HG02840 (cell line): ENCODE results near the gene PPP1R9A.

Experiments used
- ATAC-seq: cut with Tn5 transposase; IDR thresholded peaks from one replicate; pipeline ENCODE4 v1.9.1; 2021; ENCODE audit warnings: mild to moderate bottlenecking, moderate library complexity, moderate number of reproducible peaks; ENCODE audit not compliant: unreplicated experiment, low FRiP score

PPP1R9A gene

GRCh38 chr7:95026018-95026417 is 118.6 kb downstream of the PPP1R9A start:
- no peak for ATAC-seq

- no peak for ATAC-seq
Observed at GRCh38 chr7:95026421-95027072, 119.2 kb downstream of the PPP1R9A start.

GRCh38 chr7:95027234-95027872 is 120.0 kb downstream of the PPP1R9A start:
- ATAC-seq, result no peak

GRCh38 chr7:95028683-95029082 is 121.3 kb downstream of the PPP1R9A start:
- ATAC-seq, result no peak

GRCh38 chr7:95035295-95035694 is 127.9 kb downstream of the PPP1R9A start:
- ATAC-seq, result no peak

- no peak for ATAC-seq
Observed at GRCh38 chr7:95041031-95041430, 133.6 kb downstream of the PPP1R9A start.

GRCh38 chr7:95045236-95045923 is 138.0 kb downstream of the PPP1R9A start:
- ATAC-seq, result no peak

- ATAC-seq, result no peak
Observed at GRCh38 chr7:95046494-95047240, 139.3 kb downstream of the PPP1R9A start.

- ATAC-seq, result no peak
Observed at GRCh38 chr7:95047291-95047690, 139.9 kb downstream of the PPP1R9A start.

GRCh38 chr7:95052566-95053094 is 145.2 kb downstream of the PPP1R9A start:
- ATAC-seq, result no peak

GRCh38 chr7:95054386-95054785 is 147.0 kb downstream of the PPP1R9A start:
- ATAC-seq, result no peak

- ATAC-seq, result no peak
Observed at GRCh38 chr7:95055295-95055694, 147.9 kb downstream of the PPP1R9A start.

- ATAC-seq, result no peak
Observed at GRCh38 chr7:95056107-95056739, 148.8 kb downstream of the PPP1R9A start.

- no peak for ATAC-seq
Observed at GRCh38 chr7:95056901-95057300, 149.5 kb downstream of the PPP1R9A start.

- no peak for ATAC-seq
Observed at GRCh38 chr7:95059842-95060313, 152.5 kb downstream of the PPP1R9A start.

GRCh38 chr7:95062901-95063300 is 155.5 kb downstream of the PPP1R9A start:
- no peak for ATAC-seq

- no peak for ATAC-seq
Observed at GRCh38 chr7:95066737-95067530, 159.5 kb downstream of the PPP1R9A start.

- ATAC-seq, result no peak
Observed at GRCh38 chr7:95088536-95089215, 181.3 kb downstream of the PPP1R9A start.
